K562 (cell line): Measurements from ENCODE around the gene TEDDM1. TPM values are rescaled to one million over a fixed set of nuclear protein-coding genes. Genes with fewer than 3 reads are reported as not detected.

Experiments used
- ATAC-seq: fragments of 200-7000 bp; cut with Tn5 transposase; 3 replicates; pipeline ENCODE4 v1.9.1; 2020; ENCODE audit warnings: moderate library complexity
- BruUV-seq: library from RNA; stranded (reverse); fragments of 400-500 nt; replicated peaks from 2 replicates; lab custom pipeline; 2021; lab: Mats Ljungman, UMichigan
- CTCF ChIA-PET: fragments of 300-600 bp; formaldehyde crosslinking; extraction: SDS; loops from one replicate; lab custom pipeline; 2021; ENCODE audit warnings: low intra/inter-chr PET ratio; lab: Yijun Ruan, JAX
- POLR2A ChIA-PET: fragments of 300-600, 350-650 bp; sonication (Branson Sonifier 250); formaldehyde crosslinking; extraction: SDS; loops from one replicate; lab custom pipeline; 2021; ENCODE audit warnings: antibody characterized with exemption, inconsistent platforms; lab: Yijun Ruan, JAX
- DNase-seq, 4 experiments: peaks; one replicate each; pipeline versions ENCODE4 v3.0.0 to v3.0.0-alpha.2; 2011 to 2018; ENCODE audit warnings: low spot score in 3 of 4, mixed read lengths in 3 of 4; ENCODE audit errors: extremely low read depth in 1 of 4
- FAIRE-seq: peaks from 2 replicates; lab custom pipeline; 2011; peaks lifted over from hg19 to GRCh38; lab: Jason Lieb, UNC
- H2AFZ ChIP-seq: 2 replicates; pipeline ENCODE4 v1.6.0; 2011; ENCODE audit warnings: low read depth, low read length, control low read depth, inconsistent platforms
- H3K27ac ChIP-seq: fragments of 200-600 bp; 3 replicates; pipeline ENCODE4 v1.8.0; 2011; ENCODE audit warnings: low read depth, mild to moderate bottlenecking, control low read depth, inconsistent platforms, low read length, moderate library complexity, mixed read lengths; ENCODE audit errors: extremely low read depth
- H3K27me3 ChIP-seq, 2 experiments: fragments of 300-600 bp in 1 of 2; 2 replicates in 1 of 2; 3 replicates in 1 of 2; pipeline versions ENCODE4 v1.6.0 to v1.8.0; 2011; ENCODE audit warnings: inconsistent platforms in 2 of 2, low read length in 2 of 2, mild to moderate bottlenecking in 1 of 2, mixed read lengths in 1 of 2, moderate library complexity in 1 of 2; ENCODE audit not compliant: control insufficient read depth in 2 of 2, insufficient read depth in 2 of 2
- H3K36me3 ChIP-seq: fragments of 300-600 bp; 3 replicates; pipeline ENCODE4 v1.8.0; 2011; ENCODE audit warnings: mild to moderate bottlenecking, low read length, inconsistent platforms; ENCODE audit not compliant: control insufficient read depth, insufficient read depth
- H3K4me1 ChIP-seq, 2 experiments: fragments of 200-600 bp in 1 of 2; replicated peaks in 1 of 2; 2 replicates in 1 of 2; 3 replicates in 1 of 2; pipeline versions ENCODE4 v1.5.1 to v1.8.0; 2011; ENCODE audit warnings: inconsistent platforms in 2 of 2, low read length in 2 of 2, mild to moderate bottlenecking in 1 of 2, mixed read lengths in 1 of 2, moderate library complexity in 1 of 2; ENCODE audit not compliant: control insufficient read depth in 2 of 2, insufficient read depth in 2 of 2
- H3K4me2 ChIP-seq: 2 replicates; pipeline ENCODE4 v1.6.1; 2011; ENCODE audit warnings: low read length, control low read depth, inconsistent platforms, mixed read lengths; ENCODE audit not compliant: insufficient read depth
- H3K4me3 ChIP-seq: fragments of 200-600 bp; sonication (generic), shearing (Covaris generic); 2 replicates; pipeline ENCODE4 v1.5.1; 2016; ENCODE audit warnings: control low read depth, inconsistent platforms
- H3K79me2 ChIP-seq: fragments of 200-600 bp; 3 replicates; pipeline ENCODE4 v1.8.0; 2011; ENCODE audit warnings: low read length, inconsistent platforms; ENCODE audit not compliant: control insufficient read depth, insufficient read depth
- H3K9ac ChIP-seq, 2 experiments: 2 replicates each; pipeline versions ENCODE4 v1.6.0 to v1.6.1; 2011; ENCODE audit warnings: low read depth in 2 of 2, low read length in 2 of 2, control low read depth in 1 of 2, inconsistent platforms in 1 of 2, mild to moderate bottlenecking in 1 of 2, mixed read lengths in 1 of 2; ENCODE audit not compliant: insufficient read depth in 1 of 2
- H3K9me1 ChIP-seq: one replicate; pipeline ENCODE4 v1.6.0; 2011; ENCODE audit warnings: inconsistent platforms, mild to moderate bottlenecking, low read length, moderate library complexity; ENCODE audit not compliant: control insufficient read depth, insufficient read depth
- H3K9me3 ChIP-seq: replicated peaks from 2 replicates; pipeline ENCODE4 v1.5.1; 2011; ENCODE audit warnings: low read depth, low read length, inconsistent platforms; ENCODE audit not compliant: control insufficient read depth, insufficient read depth
- H4K20me1 ChIP-seq: replicated peaks from 2 replicates; pipeline ENCODE4 v1.6.1; 2011; ENCODE audit warnings: low read length, inconsistent platforms, mixed read lengths; ENCODE audit not compliant: control insufficient read depth, insufficient read depth
- C11orf30 ChIP-seq: fragments of 450-650 bp; IDR thresholded peaks from 2 replicates; pipeline ENCODE4 v1.6.1; 2016; ENCODE audit warnings: low read depth, mild to moderate bottlenecking
- ETV5 ChIP-seq: sonication (generic); formaldehyde crosslinking; IDR thresholded peaks from 2 replicates; pipeline ENCODE4 v1.4.0; 2020; ENCODE audit warnings: low read depth, mild to moderate bottlenecking, missing genetic modification reagents
- THRAP3 ChIP-seq: fragments of 450-650 bp; IDR thresholded peaks from 2 replicates; pipeline ENCODE4 v1.6.1; 2016; ENCODE audit warnings: mild to moderate bottlenecking, inconsistent platforms, borderline replicate concordance
- YY1 ChIP-seq, 3 experiments: IDR thresholded peaks; 2 replicates each; pipeline ENCODE4 v1.6.1; 2011; ENCODE audit warnings: low read length in 2 of 3, mild to moderate bottlenecking in 2 of 3, moderate library complexity in 2 of 3, borderline replicate concordance in 1 of 3, control low read depth in 1 of 3, low read depth in 1 of 3; ENCODE audit not compliant: insufficient read depth in 3 of 3, insufficient replicate concordance in 2 of 3, control insufficient read depth in 1 of 3, insufficient read length in 1 of 3; ENCODE audit errors: extremely low read depth in 1 of 3
- ZNF212 ChIP-seq: fragments of 450-650 bp; formaldehyde crosslinking; IDR thresholded peaks from 2 replicates; pipeline ENCODE4 v1.4.0; 2020; ENCODE audit warnings: mild to moderate bottlenecking
- ZNF511 ChIP-seq: sonication (generic); formaldehyde crosslinking; IDR thresholded peaks from 2 replicates; pipeline ENCODE4 v1.8.0; 2022; ENCODE audit warnings: mild to moderate bottlenecking, missing genetic modification reagents
- WGBS: fragments of 100-300 bp; shearing (Covaris generic); methylation state at CpG from one replicate; pipeline ENCODE4 v1.1.6; 2016; ENCODE audit warnings: low coverage, mixed read lengths; ENCODE audit not compliant: insufficient coverage; ENCODE audit errors: missing lambda C conversion rate; 5-methylcytosine and 5-hydroxymethylcytosine counted together
- in situ Hi-C: fragments of 300-500 bp; cut with MboI; formaldehyde crosslinking; loops from 4 replicates; pipeline ENCODE4 v1.15.0; 2018; ENCODE audit warnings: inconsistent platforms, mixed read lengths
- intact Hi-C: fragments of 100-400 bp; cut with micrococcal nuclease; formaldehyde crosslinking; loops from 2 replicates; pipeline ENCODE4 v1.14.2; 2022
- polyA plus RNA-seq, 8 experiments: library from polyadenylated mRNA; depleted of rRNA in 4 of 8; stranded (reverse) in 5 of 8; unstranded in 3 of 8; fragments of >200 nt; fragmentation: Nextera tagmentation in 2 of 8; fragmentation: Illumina TruSeq in 1 of 8; extraction: Ambion mirVana in 2 of 8; extraction: Trizol in 1 of 8; gene quantifications; 2 replicates each; pipeline versions ENCODE4 v1.2.1 to v1.2.3, GENCODE V29; 2011 to 2014; ENCODE audit warnings: inconsistent platforms in 1 of 8, missing spikeins in 1 of 8
- total RNA-seq, 7 experiments: library from RNA; depleted of rRNA in 6 of 7; stranded (reverse); fragments of >200 nt in 6 of 7; fragmentation: Illumina TruSeq in 2 of 7; extraction: Trizol in 2 of 7; gene quantifications; 2 replicates each; pipeline versions ENCODE4 v1.2.1 to v1.2.3, GENCODE V29; 2011 to 2021; ENCODE audit warnings: low replicate concordance in 1 of 7
- TF ChIP-seq, protein P1 (sequence below): fragments of 450-650 bp; IDR thresholded peaks from 2 replicates; pipeline ENCODE4 v1.7.1; 2018; ENCODE audit warnings: mild to moderate bottlenecking, low read depth; ENCODE audit not compliant: partially characterized antibody
- TF ChIP-seq, protein P2 (sequence below): fragments of 250-450 bp; sonication (Bioruptor Pico); IDR thresholded peaks from 2 replicates; pipeline ENCODE4 v1.9.0; 2021; ENCODE audit warnings: mild to moderate bottlenecking, inconsistent platforms
- TF ChIP-seq, protein P3 (sequence below), 2 experiments: fragments of 450-650 bp in 1 of 2; sonication (generic) in 1 of 2; formaldehyde crosslinking in 1 of 2; IDR thresholded peaks in 1 of 2; conservative IDR thresholded peaks in 1 of 2; 2 replicates each; pipeline versions ENCODE4 v1.6.1 to v1.8.1; 2016 to 2023; ENCODE audit warnings: mild to moderate bottlenecking in 2 of 2, moderate library complexity in 2 of 2, inconsistent platforms in 1 of 2, missing genetic modification reagents in 1 of 2

TEDDM1 gene
- total and polyA plus RNA-seq, 9 of the 15 experiments (the other 6 are each of a cell fraction or from before 2014, with no cell fraction given), result not detected

GRCh38 chr1:182385885-182386853 lies 14.3 kb downstream of the TEDDM1 start (continued):
- TF ChIP-seq, protein P1, sequence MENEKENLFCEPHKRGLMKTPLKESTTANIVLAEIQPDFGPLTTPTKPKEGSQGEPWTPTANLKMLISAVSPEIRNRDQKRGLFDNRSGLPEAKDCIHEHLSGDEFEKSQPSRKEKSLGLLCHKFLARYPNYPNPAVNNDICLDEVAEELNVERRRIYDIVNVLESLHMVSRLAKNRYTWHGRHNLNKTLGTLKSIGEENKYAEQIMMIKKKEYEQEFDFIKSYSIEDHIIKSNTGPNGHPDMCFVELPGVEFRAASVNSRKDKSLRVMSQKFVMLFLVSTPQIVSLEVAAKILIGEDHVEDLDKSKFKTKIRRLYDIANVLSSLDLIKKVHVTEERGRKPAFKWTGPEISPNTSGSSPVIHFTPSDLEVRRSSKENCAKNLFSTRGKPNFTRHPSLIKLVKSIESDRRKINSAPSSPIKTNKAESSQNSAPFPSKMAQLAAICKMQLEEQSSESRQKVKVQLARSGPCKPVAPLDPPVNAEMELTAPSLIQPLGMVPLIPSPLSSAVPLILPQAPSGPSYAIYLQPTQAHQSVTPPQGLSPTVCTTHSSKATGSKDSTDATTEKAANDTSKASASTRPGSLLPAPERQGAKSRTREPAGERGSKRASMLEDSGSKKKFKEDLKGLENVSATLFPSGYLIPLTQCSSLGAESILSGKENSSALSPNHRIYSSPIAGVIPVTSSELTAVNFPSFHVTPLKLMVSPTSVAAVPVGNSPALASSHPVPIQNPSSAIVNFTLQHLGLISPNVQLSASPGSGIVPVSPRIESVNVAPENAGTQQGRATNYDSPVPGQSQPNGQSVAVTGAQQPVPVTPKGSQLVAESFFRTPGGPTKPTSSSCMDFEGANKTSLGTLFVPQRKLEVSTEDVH, result no peak
- TF ChIP-seq C11orf30, result no peak

GRCh38 chr1:182384387-182384960 lies 16.0 kb downstream of the TEDDM1 start:
- DNase-seq, result no peak
- Histone ChIP-seq H3K79me2 (peaks cover 50% of the 10 kb centered on the region), H3K4me2 (no peak overlapping the region), H3K36me3 (peaks cover 83% of the 10 kb centered on the region), H3K9me1 (peaks cover 27% of the 10 kb centered on the region), H3K4me3 (no peak overlapping the region), H3K27ac (no peak overlapping the region; the same call in 2 of the 3 replicates), H3K4me1 (peaks cover 20 to 43% of the 10 kb centered on the region in 2 experiments; a peak in 4 of 5 replicates), H3K9ac (no peak overlapping the region), H3K27me3 (no peaks in the 10 kb centered on the region), H3K9me3 (no peaks in the 10 kb centered on the region), H4K20me1 (peaks cover 30% of the 10 kb centered on the region), H2AFZ (no peak overlapping the region)
- no peak for FAIRE-seq
- ChIA-PET POLR2A (interaction anchor here (0.7 to 0.9 kb wide), 3 partner anchors 52 to 259 kb away, joined by 3 to 4 read pairs (median 3); no protein-coding TSS in a partner anchor), CTCF (no interaction called here)
- intact Hi-C loops, result no loop called here
- in situ Hi-C loops, result no loop called here
- 99% methylated on average over 19 of the region's 19 CpGs for WGBS
- ATAC-seq, result no peak
- no TSS peak for BruUV-seq
- 0 out of 2 replicates have a peak, but pooled peaks have one; percentile 65 for TF ChIP-seq THRAP3
- TF ChIP-seq ZNF212 (CRISPR knock-in tag), result no peak
- TF ChIP-seq ZNF511 (CRISPR knock-in tag), result no peak
- TF ChIP-seq, protein P2, sequence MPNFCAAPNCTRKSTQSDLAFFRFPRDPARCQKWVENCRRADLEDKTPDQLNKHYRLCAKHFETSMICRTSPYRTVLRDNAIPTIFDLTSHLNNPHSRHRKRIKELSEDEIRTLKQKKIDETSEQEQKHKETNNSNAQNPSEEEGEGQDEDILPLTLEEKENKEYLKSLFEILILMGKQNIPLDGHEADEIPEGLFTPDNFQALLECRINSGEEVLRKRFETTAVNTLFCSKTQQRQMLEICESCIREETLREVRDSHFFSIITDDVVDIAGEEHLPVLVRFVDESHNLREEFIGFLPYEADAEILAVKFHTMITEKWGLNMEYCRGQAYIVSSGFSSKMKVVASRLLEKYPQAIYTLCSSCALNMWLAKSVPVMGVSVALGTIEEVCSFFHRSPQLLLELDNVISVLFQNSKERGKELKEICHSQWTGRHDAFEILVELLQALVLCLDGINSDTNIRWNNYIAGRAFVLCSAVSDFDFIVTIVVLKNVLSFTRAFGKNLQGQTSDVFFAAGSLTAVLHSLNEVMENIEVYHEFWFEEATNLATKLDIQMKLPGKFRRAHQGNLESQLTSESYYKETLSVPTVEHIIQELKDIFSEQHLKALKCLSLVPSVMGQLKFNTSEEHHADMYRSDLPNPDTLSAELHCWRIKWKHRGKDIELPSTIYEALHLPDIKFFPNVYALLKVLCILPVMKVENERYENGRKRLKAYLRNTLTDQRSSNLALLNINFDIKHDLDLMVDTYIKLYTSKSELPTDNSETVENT (CRISPR knock-in tag), result no peak
- no peak for TF ChIP-seq YY1 (IDR thresholded peaks at IDR 0.05; ENCODE audit: borderline replicate concordance in 1 of 3, control insufficient read depth in 1 of 3, extremely low read depth in 1 of 3, insufficient read depth in 3 of 3, insufficient read length in 1 of 3, insufficient replicate concordance in 2 of 3, low read depth in 1 of 3, low read length in 2 of 3)
- TF ChIP-seq ETV5 (CRISPR knock-in tag), result no peak
- TF ChIP-seq, protein P3, sequence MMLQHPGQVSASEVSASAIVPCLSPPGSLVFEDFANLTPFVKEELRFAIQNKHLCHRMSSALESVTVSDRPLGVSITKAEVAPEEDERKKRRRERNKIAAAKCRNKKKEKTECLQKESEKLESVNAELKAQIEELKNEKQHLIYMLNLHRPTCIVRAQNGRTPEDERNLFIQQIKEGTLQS (IDR thresholded peaks at IDR 0.05), result no peak
- TF ChIP-seq, protein P3 (CRISPR knock-in tag; conservative IDR thresholded peaks at IDR 0.05), result no peak
